Mesenchymal stem cell (in vitro differentiated cells and primary cell): ENCODE measurements around the gene MXI1.

Source experiments
- DNase-seq: peaks from one replicate; pipeline ENCODE4 v3.0.0-alpha.2; 2013
- H2AFZ ChIP-seq: one replicate; pipeline ENCODE4 v1.6.1; 2013; ENCODE audit warnings: low read depth, mild to moderate bottlenecking, control low read depth, inconsistent platforms, low read length, moderate library complexity
- H2AK5ac ChIP-seq: 2 replicates; pipeline ENCODE4 v1.6.1; 2013; ENCODE audit warnings: low read length, moderate library complexity, mild to moderate bottlenecking, inconsistent platforms; ENCODE audit not compliant: severe bottlenecking
- H2BK120ac ChIP-seq: one replicate; pipeline ENCODE4 v1.6.1; 2013; ENCODE audit warnings: low read depth, mild to moderate bottlenecking, inconsistent platforms, low read length, moderate library complexity
- H2BK12ac ChIP-seq, 2 experiments: one replicate each; pipeline ENCODE4 v1.6.1; 2013; ENCODE audit warnings: inconsistent platforms in 2 of 2, low read length in 2 of 2, mild to moderate bottlenecking in 2 of 2, moderate library complexity in 2 of 2, control low read depth in 1 of 2
- H2BK15ac ChIP-seq: one replicate; pipeline ENCODE4 v1.6.1; 2013; ENCODE audit warnings: mild to moderate bottlenecking, low read depth, inconsistent platforms; ENCODE audit not compliant: poor library complexity, severe bottlenecking
- H2BK5ac ChIP-seq: 2 replicates; pipeline ENCODE4 v1.6.1; 2013; ENCODE audit warnings: low read depth, mild to moderate bottlenecking, low read length, control low read depth, inconsistent platforms; ENCODE audit not compliant: poor library complexity, severe bottlenecking
- H3K14ac ChIP-seq, 2 experiments: one replicate each; pipeline ENCODE4 v1.6.1; 2013; ENCODE audit warnings: inconsistent platforms in 2 of 2, low read length in 2 of 2, control low read depth in 1 of 2, mild to moderate bottlenecking in 1 of 2, moderate library complexity in 1 of 2
- H3K18ac ChIP-seq, 2 experiments: one replicate each; pipeline ENCODE4 v1.6.1; 2013; ENCODE audit warnings: inconsistent platforms in 2 of 2, low read length in 2 of 2, control low read depth in 1 of 2, low read depth in 1 of 2, mild to moderate bottlenecking in 1 of 2
- H3K23ac ChIP-seq, 2 experiments: one replicate each; pipeline ENCODE4 v1.6.1; 2013; ENCODE audit warnings: inconsistent platforms in 2 of 2, low read length in 2 of 2, mild to moderate bottlenecking in 2 of 2, moderate library complexity in 2 of 2, control low read depth in 1 of 2
- H3K27ac ChIP-seq: 2 replicates; pipeline ENCODE4 v1.5.1; 2013; ENCODE audit warnings: mild to moderate bottlenecking, moderate library complexity, low read length, control low read depth, inconsistent platforms; ENCODE audit not compliant: poor library complexity, severe bottlenecking
- H3K27me3 ChIP-seq, 2 experiments: 2 replicates each; pipeline versions ENCODE4 v1.6.1 to v1.7.0; 2013; ENCODE audit warnings: low read length in 2 of 2, mild to moderate bottlenecking in 2 of 2, moderate library complexity in 2 of 2, control low read depth in 1 of 2, inconsistent platforms in 1 of 2; ENCODE audit not compliant: control insufficient read depth in 1 of 2, insufficient read depth in 1 of 2
- H3K36me3 ChIP-seq, 2 experiments: 2 replicates each; pipeline versions ENCODE4 v1.6.1 to v1.7.0; 2013; ENCODE audit warnings: low read length in 2 of 2, control low read depth in 1 of 2, inconsistent platforms in 1 of 2, low read depth in 1 of 2, mild to moderate bottlenecking in 1 of 2; ENCODE audit not compliant: insufficient read depth in 2 of 2, control insufficient read depth in 1 of 2
- H3K4ac ChIP-seq, 2 experiments: one replicate each; pipeline ENCODE4 v1.6.1; 2013; ENCODE audit warnings: inconsistent platforms in 2 of 2, low read length in 2 of 2, mild to moderate bottlenecking in 2 of 2, moderate library complexity in 2 of 2, control low read depth in 1 of 2, low read depth in 1 of 2
- H3K4me1 ChIP-seq: 2 replicates; pipeline ENCODE4 v1.6.1; 2013; ENCODE audit warnings: low read depth, low read length, control low read depth; ENCODE audit not compliant: control insufficient read depth, insufficient read depth
- H3K4me2 ChIP-seq: 2 replicates; pipeline ENCODE4 v1.6.1; 2013; ENCODE audit warnings: low read length, mild to moderate bottlenecking, inconsistent platforms; ENCODE audit not compliant: poor library complexity, severe bottlenecking
- H3K4me3 ChIP-seq, 2 experiments: 2 replicates each; pipeline versions ENCODE4 v1.5.1 to v1.7.0; 2013; ENCODE audit warnings: low read length in 2 of 2, mild to moderate bottlenecking in 2 of 2, control low read depth in 1 of 2, low read depth in 1 of 2; ENCODE audit not compliant: insufficient read depth in 1 of 2
- H3K79me1 ChIP-seq: replicated peaks from 2 replicates; pipeline ENCODE4 v1.6.1; 2013; ENCODE audit warnings: mild to moderate bottlenecking, control low read depth, low read length, inconsistent platforms; ENCODE audit not compliant: poor library complexity, severe bottlenecking
- H3K9ac ChIP-seq: 2 replicates; pipeline ENCODE4 v1.7.0; 2013; ENCODE audit warnings: mild to moderate bottlenecking, low read length, moderate library complexity
- H3K9me3 ChIP-seq: 2 replicates; pipeline ENCODE4 v1.7.0; 2013; ENCODE audit warnings: mild to moderate bottlenecking, low read length; ENCODE audit not compliant: control insufficient read depth
- H4K8ac ChIP-seq: one replicate; pipeline ENCODE4 v1.6.1; 2013; ENCODE audit warnings: inconsistent platforms, mild to moderate bottlenecking, low read length, moderate library complexity
- H4K91ac ChIP-seq: one replicate; pipeline ENCODE4 v1.6.1; 2013; ENCODE audit warnings: mild to moderate bottlenecking, low read length, inconsistent platforms
- WGBS: methylation state at CpG from one replicate; pipeline ENCODE4 v1.1.7; 2013; ENCODE audit warnings: mixed read lengths; 5-methylcytosine and 5-hydroxymethylcytosine counted together

MXI1 gene

GRCh38 chr10:110278562-110279406 is 71.4 kb downstream of the MXI1 start:
- Histone ChIP-seq H3K14ac (no peak overlapping the region), H3K27me3 (no peaks in the 10 kb centered on the region), H3K9ac (peak overlapping the region; percentile 76), H2BK5ac (no peak overlapping the region), H3K79me1 (peaks cover 4% of the 10 kb centered on the region), H2AK5ac (no peak overlapping the region), H3K4me3 (no peak overlapping the region), H2BK12ac (no peak overlapping the region), H2AFZ (no peak overlapping the region), H3K36me3 (peaks cover 0 to 4% of the 10 kb centered on the region in 2 experiments), H3K23ac (no peak overlapping the region), H3K4ac (no peak overlapping the region), H3K18ac (no peak overlapping the region), H3K4me1 (no peaks in the 10 kb centered on the region), H4K8ac (no peak overlapping the region), H3K4me2 (no peak overlapping the region), H2BK120ac (no peak overlapping the region), H2BK15ac (no peak overlapping the region), H3K27ac (no peak overlapping the region), H3K9me3 (no peaks in the 10 kb centered on the region), H4K91ac (no peak overlapping the region)
- WGBS: 93% methylated on average over 5 of the region's 7 CpGs
- no peak for DNase-seq

GRCh38 chr10:110279407-110279986 is 72.1 kb downstream of the MXI1 start:
- Histone ChIP-seq H2BK15ac (no peak overlapping the region), H2AK5ac (no peak overlapping the region), H3K27me3 (no peaks in the 10 kb centered on the region), H3K23ac (no peak overlapping the region), H3K4me3 (no peak overlapping the region), H2BK120ac (no peak overlapping the region), H4K91ac (no peak overlapping the region), H3K9ac (peak overlapping the region; percentile 76), H2BK12ac (no peak overlapping the region), H3K36me3 (peaks cover 0 to 8% of the 10 kb centered on the region in 2 experiments), H3K9me3 (no peaks in the 10 kb centered on the region), H3K79me1 (peaks cover 4% of the 10 kb centered on the region), H3K4ac (no peak overlapping the region), H3K18ac (no peak overlapping the region), H3K4me2 (no peak overlapping the region), H2BK5ac (no peak overlapping the region), H3K27ac (no peak overlapping the region), H2AFZ (no peak overlapping the region), H4K8ac (no peak overlapping the region), H3K4me1 (no peaks in the 10 kb centered on the region), H3K14ac (no peak overlapping the region)
- DNase-seq: peak; percentile 67
- WGBS: 51% methylated on average over 5 of the region's 6 CpGs

GRCh38 chr10:110284262-110284661 is 76.9 kb downstream of the MXI1 start:
- Histone ChIP-seq H3K4me1 (no peaks in the 10 kb centered on the region), H3K23ac (no peak overlapping the region), H2BK5ac (no peak overlapping the region), H2AFZ (no peak overlapping the region), H4K8ac (no peak overlapping the region), H4K91ac (no peak overlapping the region), H2BK120ac (no peak overlapping the region), H3K27ac (no peak overlapping the region), H3K14ac (no peak overlapping the region), H3K36me3 (peaks cover 6 to 55% of the 10 kb centered on the region in 2 experiments), H3K79me1 (peaks cover 2% of the 10 kb centered on the region), H3K18ac (no peak overlapping the region), H3K27me3 (no peaks in the 10 kb centered on the region), H2AK5ac (no peak overlapping the region), H3K4me2 (no peak overlapping the region), H3K4ac (no peak overlapping the region), H3K9me3 (no peaks in the 10 kb centered on the region), H2BK15ac (no peak overlapping the region), H3K4me3 (no peak overlapping the region), H3K9ac (no peak overlapping the region), H2BK12ac (no peak overlapping the region)
- DNase-seq: no peak
- WGBS: 98% methylated on average over 3 of the region's 3 CpGs

- peaks cover 2% of the 10 kb centered on the region for H3K79me1 ChIP-seq
- no peak overlapping the region for H3K4me2 ChIP-seq
- H2BK5ac ChIP-seq: no peak overlapping the region
- H2BK15ac ChIP-seq: no peak overlapping the region
- no peak overlapping the region for H4K91ac ChIP-seq
- no peak overlapping the region for H3K27ac ChIP-seq
- no peak overlapping the region for H3K4ac ChIP-seq
- peaks cover 6 to 63% of the 10 kb centered on the region in 2 experiments for H3K36me3 ChIP-seq
- no peaks in the 10 kb centered on the region for H3K4me1 ChIP-seq
- H3K9me3 ChIP-seq: no peaks in the 10 kb centered on the region
- no peak overlapping the region for H3K18ac ChIP-seq
- no peak overlapping the region for H2BK120ac ChIP-seq
- H2AK5ac ChIP-seq: no peak overlapping the region
- 94% methylated on average over 2 of the region's 2 CpGs for WGBS
- H2BK12ac ChIP-seq: no peak overlapping the region
- H3K14ac ChIP-seq: no peak overlapping the region
- no peak overlapping the region for H3K4me3 ChIP-seq
- H3K23ac ChIP-seq: no peak overlapping the region
- H3K27me3 ChIP-seq: no peaks in the 10 kb centered on the region
- no peak overlapping the region for H2AFZ ChIP-seq
- no peak for DNase-seq
- H3K9ac ChIP-seq: no peak overlapping the region
- peak overlapping the region; percentile 5 for H4K8ac ChIP-seq
Observed at GRCh38 chr10:110285501-110285900, 78.1 kb downstream of the MXI1 start.
